SHP77 treated with DMSO at 0.1 percent for 48 hours (cell line): ENCODE measurements around the gene FAM222B.
A peak's percentile ranks its signal among the peaks of the same experiment; 100 is the strongest.

Source experiments
- DNase-seq: peaks from one replicate; lab custom pipeline; 2025; lab: John Stamatoyannopoulos, UW

The FAM222B gene

DNA sequence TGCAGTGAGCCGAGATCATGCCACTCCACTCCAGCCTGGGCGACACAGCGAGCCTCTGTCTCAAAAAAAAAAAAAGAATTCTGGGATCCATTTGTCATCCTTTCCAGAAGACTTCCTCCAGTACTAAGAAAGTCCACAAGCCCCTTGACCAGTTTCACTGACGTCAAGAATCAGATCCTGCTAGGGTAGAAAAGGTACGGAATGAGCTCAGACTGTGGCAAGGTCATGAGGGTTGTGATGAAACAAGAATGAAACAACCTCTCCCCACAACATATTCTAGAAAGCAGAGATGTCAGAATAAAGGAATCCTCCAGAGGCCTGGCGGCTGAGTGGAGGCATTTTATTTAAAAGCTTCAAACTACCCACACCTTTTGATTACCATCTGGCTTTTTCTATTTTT is 68.9 kb downstream of the FAM222B start:
- DNase-seq = no peak

DNA sequence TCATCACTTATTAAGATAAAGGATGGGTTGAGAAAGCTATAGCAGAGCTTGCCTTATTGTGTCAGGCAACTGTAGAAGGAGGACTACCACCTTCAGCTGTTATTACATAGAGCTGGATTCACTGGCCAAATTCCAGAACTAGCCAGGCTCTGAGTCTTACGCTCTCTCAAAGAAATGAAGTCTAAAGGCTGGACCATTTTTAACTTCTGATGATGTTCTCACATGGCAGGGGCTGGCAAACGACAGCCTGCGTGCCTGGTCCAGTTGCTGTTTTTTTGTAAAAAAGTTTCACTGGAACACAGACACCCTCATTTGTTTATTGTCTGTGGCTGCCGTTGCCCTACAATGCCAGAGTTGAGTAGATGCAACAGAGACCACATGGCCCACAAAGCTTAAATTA is 77.6 kb downstream of the FAM222B start:
- no peak for DNase-seq

GRCh38 chr17:28763804-28764266 is 78.8 kb downstream of the FAM222B start:
- DNase-seq = peak; percentile 25

DNA sequence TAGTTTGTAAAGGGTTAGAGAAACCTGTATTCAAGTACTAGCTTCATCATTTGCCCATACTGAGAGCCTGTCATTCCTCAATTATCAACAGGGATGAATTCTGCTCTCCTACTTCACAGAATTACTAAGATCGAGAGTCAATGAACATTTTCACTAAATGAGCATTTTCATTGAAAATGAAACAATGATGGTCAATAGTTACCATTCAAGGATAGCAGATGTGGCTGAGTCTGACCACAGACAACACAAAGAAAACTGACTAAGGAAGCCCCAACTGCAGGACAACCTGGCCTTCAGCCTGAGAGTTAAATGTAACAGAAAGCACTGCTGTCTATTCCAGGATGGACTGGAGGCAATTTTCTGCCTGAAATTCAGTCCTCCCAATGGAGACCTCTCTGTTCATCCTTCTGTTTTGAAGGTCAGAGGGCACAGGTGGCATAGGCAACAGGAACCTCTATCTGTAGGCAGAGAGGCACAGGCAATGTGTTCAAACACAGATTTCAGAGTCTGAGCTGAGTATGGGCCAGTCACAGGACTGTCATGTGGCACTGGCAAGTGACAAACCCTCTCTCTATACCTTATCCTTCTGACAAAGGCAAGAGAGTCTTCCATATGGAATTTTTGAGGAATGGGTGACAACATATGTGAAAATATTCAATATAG is 79.3 kb downstream of the FAM222B start:
- DNase-seq = no peak

GRCh38 chr17:28760601-28761562 is 81.7 kb downstream of the FAM222B start:
- DNase-seq = no peak

- no peak for DNase-seq
Measured at GRCh38 chr17:28759256-28759865, 83.2 kb downstream of the FAM222B start.

DNA sequence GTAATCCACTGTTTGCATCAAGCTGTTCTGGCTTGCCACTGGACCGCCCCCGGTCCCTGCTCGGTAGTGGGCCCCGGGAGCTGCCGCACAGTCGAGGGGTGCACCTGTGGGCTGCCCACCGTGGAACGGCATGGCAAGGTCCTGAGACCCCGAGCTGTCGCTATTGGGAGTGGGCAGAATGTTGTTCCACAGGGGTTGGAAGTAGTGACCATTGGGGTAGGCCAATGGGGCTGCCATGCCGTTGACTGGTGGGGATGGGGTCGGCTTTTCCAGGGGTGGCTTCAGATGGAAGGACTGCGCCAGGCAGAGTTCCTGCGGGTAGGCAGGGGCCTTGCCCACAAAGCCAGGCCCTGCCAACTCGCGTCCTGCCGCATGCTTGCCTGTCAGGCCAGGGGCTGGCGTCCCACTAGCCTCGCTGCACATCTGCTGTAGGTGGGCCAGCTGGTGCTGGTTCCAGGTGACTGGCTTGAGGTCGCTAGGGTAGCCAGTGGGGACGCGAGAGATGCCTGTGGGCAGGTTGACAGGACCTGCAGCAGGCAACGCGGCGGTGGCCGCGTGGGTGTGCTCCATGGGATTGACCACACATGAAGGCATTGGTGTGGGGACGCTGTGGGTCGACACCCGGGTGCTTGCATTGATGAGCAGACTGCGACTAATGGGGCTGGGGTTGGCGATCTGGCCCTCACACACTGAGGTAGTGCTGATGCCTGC is 84.0 kb downstream of the FAM222B start:
- DNase-seq = no peak

DNA sequence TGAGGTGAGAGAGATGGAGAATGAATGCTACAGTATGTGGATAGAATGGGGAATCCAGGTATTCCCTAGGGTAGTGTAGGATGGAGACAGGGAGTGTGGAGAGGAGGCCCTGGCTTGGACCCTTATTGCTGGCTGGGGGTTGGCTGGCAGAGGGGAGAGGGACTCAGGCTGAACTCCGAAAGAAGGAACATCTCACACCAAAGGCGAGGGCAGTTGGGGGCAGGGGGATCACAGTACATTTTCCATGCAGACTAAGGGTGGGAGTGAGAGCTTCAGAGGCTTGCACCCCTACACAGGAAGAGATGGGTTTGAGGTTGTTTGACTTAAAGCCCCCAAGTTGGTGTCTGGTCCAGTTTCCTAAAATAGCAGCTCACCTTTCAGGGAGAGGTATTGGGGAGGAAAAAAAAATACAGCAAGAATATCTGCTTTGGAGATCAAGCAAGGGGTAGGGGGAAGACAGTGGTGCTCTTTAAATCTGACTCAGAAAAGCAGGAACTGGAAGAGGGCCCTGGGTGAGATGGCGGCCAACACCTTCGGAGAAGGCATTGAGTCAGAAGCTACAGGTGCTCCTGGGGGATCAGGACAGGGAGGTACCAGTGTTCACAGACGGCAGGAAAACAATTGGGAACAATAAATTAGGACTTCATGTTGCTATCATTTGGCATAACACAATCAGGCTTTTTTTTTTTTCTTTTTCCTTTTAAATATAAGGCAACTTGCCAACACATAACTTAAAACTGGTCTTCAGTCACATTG is 86.4 kb downstream of the FAM222B start:
- DNase-seq = no peak

- DNase-seq = no peak
Measured at GRCh38 chr17:28755486-28755885, 87.1 kb downstream of the FAM222B start.

DNA sequence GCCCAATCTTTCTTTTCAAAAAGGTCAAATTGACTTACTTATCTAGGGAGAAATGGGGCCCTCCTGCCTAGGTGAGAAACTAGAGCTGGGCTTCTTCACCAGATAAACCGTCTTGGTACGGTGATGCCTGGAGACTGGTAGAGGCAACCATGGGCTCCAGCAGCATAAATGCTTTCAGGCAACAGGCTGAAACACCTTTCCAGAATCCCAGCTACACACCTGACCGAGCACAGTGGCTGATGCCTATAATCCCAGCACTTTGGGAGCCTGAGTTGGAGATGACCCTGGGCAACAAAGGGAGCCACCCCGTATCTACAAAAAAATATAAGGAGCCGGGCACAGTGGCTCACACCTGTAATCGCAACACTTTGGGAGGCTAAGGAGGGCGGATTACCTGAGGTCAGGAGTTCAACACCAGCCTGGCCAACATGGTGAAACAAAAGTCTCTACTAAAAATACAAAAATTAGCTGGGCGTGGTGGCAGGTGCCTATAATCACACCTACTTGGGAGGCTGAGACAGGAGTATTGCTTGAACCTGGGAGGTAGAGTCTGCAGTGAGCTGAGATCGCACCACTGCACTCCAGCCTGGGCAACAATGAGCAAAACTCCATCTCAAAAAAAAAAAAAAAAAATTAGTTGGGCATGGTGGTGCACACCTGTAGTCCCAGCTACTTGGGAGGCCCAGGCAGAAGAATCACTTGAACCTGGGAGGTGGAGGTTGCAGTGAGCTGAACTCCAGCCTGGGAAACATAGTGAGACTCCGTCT is 90.8 kb downstream of the FAM222B start:
- DNase-seq = no peak

DNA sequence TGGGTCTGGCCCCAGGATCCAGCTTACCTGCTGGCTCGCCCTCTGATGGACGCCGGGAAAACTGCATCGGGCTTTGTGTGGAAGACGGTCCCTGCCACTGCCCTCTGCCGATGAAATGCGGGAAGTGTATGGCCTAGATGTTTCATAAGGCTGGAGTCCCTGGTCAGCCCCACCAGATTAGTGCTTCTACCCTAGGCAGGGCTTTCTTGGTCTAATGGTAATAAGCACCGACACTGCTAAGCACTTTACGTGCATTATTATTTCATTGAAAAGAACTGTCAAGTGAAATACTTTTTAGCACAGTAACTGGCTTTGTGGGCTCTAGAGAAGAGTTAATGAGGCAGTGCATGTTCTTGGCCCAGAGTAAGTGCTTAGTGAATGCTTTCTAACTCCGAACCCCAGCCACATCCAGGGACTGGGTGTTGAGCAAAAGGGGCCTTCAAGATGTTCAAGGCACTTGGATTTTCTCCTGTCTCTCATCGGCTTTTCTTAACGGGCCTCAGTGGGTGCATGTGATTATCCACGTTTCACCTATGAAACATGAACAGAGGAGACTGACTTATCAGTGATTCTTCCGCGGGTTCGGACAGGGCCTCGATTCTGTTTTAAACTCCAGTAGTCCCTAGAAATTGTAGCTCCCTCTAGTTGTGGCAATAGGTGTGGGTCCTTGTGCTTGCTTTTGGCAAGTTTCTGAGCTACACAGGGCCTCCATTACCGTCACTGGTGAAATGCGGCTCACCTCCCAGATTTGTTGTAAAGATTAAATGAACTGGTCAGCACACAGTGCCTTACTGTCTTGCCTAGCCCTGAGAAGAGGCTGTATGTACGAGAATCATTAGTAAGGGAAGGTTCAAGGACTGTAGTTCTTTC is 92.2 kb downstream of the FAM222B start:
- DNase-seq = peak; percentile 73

GRCh38 chr17:28749516-28750177 is 92.9 kb downstream of the FAM222B start:
- DNase-seq = no peak

DNA sequence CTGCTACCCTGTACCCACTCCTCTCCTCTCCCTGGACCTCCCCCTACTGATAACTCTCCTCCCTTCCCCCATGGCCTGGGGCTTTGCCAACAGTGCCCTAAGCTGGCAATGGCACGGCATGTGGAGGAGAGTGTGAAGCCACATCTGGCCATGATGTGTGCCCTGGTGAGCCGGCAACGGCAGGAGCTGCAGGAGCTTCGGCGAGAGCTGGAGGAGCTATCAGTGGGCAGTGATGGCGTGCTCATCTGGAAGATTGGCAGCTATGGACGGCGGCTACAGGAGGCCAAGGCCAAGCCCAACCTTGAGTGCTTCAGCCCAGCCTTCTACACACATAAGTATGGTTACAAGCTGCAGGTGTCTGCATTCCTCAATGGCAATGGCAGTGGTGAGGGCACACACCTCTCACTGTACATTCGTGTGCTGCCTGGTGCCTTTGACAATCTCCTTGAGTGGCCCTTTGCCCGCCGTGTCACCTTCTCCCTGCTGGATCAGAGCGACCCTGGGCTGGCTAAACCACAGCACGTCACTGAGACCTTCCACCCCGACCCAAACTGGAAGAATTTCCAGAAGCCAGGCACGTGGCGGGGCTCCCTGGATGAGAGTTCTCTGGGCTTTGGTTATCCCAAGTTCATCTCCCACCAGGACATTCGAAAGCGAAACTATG is 93.6 kb downstream of the FAM222B start:
- no peak for DNase-seq

DNA sequence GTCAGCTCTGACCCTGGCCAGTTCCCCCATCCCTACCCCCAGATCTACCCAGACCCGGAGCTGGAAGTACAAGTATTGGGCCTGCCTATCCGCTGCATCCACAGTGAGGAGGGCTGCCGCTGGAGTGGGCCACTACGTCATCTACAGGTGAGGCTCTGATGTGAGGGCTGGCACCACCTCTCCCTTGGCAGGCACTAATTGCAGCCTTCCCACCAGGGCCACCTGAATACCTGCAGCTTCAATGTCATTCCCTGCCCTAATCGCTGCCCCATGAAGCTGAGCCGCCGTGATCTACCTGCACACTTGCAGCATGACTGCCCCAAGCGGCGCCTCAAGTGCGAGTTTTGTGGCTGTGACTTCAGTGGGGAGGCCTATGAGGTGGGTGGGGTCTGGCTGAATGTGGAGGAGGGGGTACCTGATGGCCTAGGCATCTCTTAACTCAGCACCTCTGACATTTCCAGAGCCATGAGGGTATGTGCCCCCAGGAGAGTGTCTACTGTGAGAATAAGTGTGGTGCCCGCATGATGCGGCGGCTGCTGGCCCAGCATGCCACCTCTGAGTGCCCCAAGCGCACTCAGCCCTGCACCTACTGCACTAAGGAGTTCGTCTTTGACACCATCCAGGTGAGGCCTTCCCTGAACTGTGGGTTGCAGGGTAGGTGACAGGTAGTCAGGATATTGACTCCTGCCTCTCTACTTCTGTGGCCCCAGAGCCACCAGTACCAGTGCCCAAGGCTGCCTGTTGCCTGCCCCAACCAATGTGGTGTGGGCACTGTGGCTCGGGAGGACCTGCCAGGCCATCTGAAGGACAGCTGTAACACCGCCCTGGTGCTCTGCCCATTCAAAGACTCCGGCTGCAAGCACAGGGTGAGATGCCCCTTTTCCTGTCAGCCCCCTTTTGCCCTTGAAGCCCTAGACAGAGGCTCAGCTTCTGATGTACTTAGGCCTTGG is 94.5 kb downstream of the FAM222B start:
- DNase-seq = no peak

GRCh38 chr17:28747051-28747691 is 95.4 kb downstream of the FAM222B start:
- peak; percentile 31 for DNase-seq

DNA sequence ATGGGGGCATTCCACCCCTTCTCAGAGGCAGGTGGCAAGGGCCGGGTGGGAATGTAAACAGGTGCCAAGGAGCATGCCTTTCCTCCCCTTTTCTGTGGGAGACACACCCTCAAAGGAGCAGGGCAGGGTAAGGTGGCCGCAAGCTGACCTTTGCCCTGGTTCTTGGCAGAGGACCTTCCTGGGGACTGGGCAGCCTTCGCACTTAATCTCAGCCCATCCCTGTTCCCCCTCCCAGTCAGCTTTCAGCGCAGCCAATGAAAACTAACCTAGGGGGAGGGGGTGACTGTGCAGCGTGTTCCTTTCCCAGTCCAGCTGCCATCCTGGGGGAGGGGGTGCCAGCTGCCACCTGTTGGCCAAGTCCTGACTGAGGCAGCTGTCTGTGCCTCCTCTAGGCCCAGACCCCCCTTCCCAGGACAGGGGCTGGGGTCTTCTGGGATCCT is 96.0 kb downstream of the FAM222B start:
- peak; percentile 76 for DNase-seq
